Ramos (cell line): ENCODE results near the gene SETD3.

Experiments used
- in situ Hi-C: fragments of 300-500 bp; cut with MboI; formaldehyde crosslinking; loops from one replicate; pipeline ENCODE4 v1.14.3; 2022; ENCODE audit warnings: low sequenced_read_pairs; ENCODE audit not compliant: unreplicated experiment

Gene SETD3

GRCh38 chr14:99517643-99518381 is 37.2 kb upstream of the SETD3 start:
- in situ Hi-C loops, result no loop called here

- in situ Hi-C loops, result no loop called here
These were observed 36.4 kb upstream of the SETD3 start for GRCh38 chr14:99516871-99517642.

GRCh38 chr14:99516156-99516870 is 35.7 kb upstream of the SETD3 start:
- in situ Hi-C loops, result no loop called here

GRCh38 chr14:99515301-99516155 is 34.9 kb upstream of the SETD3 start:
- in situ Hi-C loops, result no loop called here

- in situ Hi-C loops, result no loop called here
These were observed 34.1 kb upstream of the SETD3 start for GRCh38 chr14:99514552-99515300.

GRCh38 chr14:99513946-99514551 is 33.4 kb upstream of the SETD3 start:
- in situ Hi-C loops, result no loop called here

- in situ Hi-C loops, result no loop called here
These were observed 32.6 kb upstream of the SETD3 start for GRCh38 chr14:99513183-99513694.

GRCh38 chr14:99512571-99513182 is 32.0 kb upstream of the SETD3 start:
- in situ Hi-C loops, result no loop called here

GRCh38 chr14:99512110-99512449 is 31.4 kb upstream of the SETD3 start:
- in situ Hi-C loops, result no loop called here

- in situ Hi-C loops, result no loop called here
These were observed 30.9 kb upstream of the SETD3 start for GRCh38 chr14:99511421-99512109.

- in situ Hi-C loops, result no loop called here
These were observed 30.0 kb upstream of the SETD3 start for GRCh38 chr14:99510556-99511139.

GRCh38 chr14:99509871-99510555 is 29.4 kb upstream of the SETD3 start:
- in situ Hi-C loops, result no loop called here

GRCh38 chr14:99508896-99509629 is 28.4 kb upstream of the SETD3 start:
- in situ Hi-C loops, result no loop called here

- in situ Hi-C loops, result no loop called here
These were observed 27.4 kb upstream of the SETD3 start for GRCh38 chr14:99507860-99508640.

GRCh38 chr14:99506276-99506675 is 25.6 kb upstream of the SETD3 start:
- in situ Hi-C loops, result no loop called here

- in situ Hi-C loops, result no loop called here
These were observed 24.4 kb upstream of the SETD3 start for GRCh38 chr14:99505089-99505488.
